ENCODE measurements around the gene KLF13.
A peak's percentile ranks its signal among the peaks of the same experiment; 100 is the strongest.

The KLF13 gene

GRCh38 chr15:31360843-31361763 is 34.5 kb downstream of the KLF13 start:
- peak; percentile 78 for DNase-seq (ENCODE audit: insufficient read length, low spot score)
- peak; percentile 99 for FAIRE-seq

DNA sequence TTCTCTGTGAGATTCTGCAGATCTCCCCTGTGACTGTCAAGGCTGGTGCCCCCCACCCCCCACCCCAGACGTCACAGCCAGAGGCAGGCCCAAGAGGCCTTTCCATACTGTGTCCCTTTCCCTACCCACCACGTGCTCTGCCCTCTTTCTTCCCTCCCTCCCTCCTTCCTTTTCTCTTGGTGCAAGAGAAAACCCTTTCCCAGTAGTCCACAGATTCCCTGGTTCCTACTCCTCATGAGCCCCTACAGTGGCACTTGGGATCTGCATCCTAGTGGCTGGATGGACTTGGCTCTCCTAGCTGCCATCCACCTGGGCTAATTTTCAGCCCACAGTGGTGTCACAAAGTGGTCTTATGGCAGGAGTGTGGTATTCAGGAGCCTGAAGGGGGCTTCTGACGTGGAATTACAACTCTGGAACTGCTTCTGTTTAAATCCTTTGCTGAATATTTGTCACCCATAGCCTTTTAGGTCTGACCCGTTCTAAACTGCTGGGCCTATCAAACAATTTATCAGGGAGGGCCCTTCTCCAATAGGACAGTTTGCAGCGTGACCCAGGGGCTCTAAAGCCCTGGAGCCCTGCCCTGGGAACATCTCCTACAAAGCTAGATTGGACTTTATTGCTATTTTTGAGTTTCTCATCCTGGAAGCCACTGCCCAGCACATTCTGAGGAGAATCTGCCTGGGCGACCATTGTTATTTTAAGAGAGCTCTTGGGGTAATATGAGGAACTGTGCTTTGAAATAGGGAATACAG is 35.3 kb downstream of the KLF13 start:
- no peak for DNase-seq (ENCODE audit: insufficient read length, low spot score)
- no peak for FAIRE-seq

DNA sequence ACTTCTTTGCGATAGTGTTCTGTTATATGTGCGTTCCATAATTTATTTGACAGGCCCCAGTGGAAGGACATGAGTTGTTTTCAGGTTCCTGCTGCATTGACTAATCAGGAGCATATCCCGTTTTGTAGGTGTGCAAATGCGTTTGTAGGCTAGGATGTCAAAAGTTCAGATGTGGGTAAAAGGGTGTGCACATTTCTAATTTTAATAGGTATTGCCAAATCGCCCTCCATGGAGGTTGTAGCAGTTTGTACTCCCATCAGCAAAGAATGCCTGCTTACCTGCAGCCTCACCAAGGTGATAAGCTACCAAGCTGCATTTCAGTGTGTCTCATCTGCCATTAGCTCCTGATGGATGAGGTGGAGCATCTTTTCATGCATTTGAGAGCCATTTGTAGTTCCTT is 36.3 kb downstream of the KLF13 start:
- DNase-seq (ENCODE audit: insufficient read length, low spot score), result no peak
- peak; percentile 64 for FAIRE-seq

DNA sequence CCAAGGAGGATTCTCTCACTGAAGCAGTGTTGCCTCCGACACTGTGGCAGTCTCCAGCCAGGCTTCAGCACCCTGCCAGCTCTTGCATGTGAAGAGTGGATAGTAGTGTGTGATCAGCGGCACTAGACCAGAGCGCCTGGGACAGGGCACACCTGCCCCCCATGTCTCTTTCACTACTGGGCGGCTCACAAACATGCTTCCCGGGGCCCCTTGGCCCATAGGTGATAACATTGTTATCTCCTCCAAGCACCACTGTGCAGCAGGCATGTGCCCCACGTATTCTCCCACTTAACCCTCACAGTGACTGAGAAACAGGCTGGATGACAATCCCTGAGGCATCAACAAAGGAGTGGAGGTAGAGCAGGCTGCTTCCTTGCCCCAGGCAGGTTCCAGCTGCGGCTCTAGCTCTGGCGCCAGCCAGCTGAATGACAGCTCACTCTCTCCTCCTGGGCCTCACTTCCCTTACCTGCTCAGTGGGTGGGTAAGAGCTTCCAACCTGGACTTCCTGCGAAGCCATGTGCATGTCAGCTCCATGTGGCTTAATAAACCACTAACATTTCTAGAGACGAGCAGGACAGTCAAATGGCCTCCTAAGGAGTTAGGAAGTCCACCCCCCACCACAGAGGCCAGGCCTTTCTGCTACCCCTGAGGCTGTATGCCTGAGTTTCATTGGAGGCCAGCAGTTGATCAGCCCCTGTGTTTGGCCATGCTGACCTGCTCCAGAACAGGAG is 37.8 kb downstream of the KLF13 start:
- peak; percentile 4 for FAIRE-seq
- DNase-seq (ENCODE audit: insufficient read length, low spot score), result no peak

DNA sequence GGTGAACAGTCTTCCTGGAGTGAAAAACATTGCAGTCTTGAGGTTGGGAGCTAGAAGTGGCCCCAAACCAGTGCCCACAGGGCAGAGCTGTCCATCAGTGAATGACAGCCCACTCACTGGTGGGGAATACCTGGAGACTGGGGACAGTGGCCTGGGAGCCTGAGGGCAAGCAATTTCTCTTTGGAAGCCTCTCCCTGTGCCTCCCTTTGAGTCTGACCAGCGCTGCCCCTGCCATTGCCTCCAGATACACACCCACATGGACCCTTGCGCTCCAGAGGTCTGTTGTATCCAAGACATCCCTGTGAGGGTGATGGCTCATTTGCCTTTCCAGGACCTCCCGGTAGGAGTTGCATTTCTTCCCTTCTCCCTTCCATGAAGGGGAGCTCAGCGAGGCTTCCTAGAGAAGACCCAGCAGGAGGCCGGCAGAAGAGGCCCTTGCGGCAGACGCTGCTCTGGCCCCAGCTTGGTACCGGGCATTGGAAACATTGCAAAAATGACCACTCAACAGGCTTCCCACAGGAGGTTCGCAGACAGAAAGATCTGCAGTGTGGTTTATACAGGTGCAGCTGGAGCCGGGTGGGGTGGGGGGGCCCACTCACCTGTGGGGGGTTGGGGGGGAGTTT is 38.5 kb downstream of the KLF13 start:
- FAIRE-seq (peak; percentile 26), DNase-seq (ENCODE audit: insufficient read length, low spot score) (no peak)

DNA sequence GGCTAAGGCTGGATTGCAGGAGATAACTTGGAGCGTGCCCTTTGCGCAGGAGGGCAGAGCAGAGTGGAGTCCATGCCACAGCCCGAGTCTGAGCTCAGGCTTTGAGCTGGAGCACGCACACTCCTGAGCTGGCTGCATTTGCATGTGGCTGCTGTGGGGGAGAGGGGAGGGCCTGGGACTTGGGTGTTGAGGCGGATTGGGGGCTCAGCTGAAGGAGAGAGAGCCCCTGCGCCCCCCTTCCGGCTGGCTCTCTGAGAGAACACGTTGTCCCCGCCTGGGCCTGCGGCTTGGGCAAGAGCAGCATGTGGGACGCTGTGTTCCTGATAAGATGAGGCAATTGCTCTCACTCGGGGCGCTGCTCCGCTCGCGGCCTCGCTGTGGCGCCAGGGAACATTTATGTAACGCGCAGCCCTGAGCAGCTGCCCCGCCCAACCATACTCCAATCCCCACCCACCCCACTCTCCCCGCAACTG is 39.1 kb downstream of the KLF13 start:
- FAIRE-seq, result peak; percentile 88

GRCh38 chr15:31366169-31366734 is 39.6 kb downstream of the KLF13 start:
- FAIRE-seq, result no peak
- no peak for DNase-seq (ENCODE audit: insufficient read length, low spot score)

More for the DNA sequence above, 39.1 kb downstream of the KLF13 start:
- DNase-seq (ENCODE audit: insufficient read length, low spot score), result peak; percentile 63

DNA sequence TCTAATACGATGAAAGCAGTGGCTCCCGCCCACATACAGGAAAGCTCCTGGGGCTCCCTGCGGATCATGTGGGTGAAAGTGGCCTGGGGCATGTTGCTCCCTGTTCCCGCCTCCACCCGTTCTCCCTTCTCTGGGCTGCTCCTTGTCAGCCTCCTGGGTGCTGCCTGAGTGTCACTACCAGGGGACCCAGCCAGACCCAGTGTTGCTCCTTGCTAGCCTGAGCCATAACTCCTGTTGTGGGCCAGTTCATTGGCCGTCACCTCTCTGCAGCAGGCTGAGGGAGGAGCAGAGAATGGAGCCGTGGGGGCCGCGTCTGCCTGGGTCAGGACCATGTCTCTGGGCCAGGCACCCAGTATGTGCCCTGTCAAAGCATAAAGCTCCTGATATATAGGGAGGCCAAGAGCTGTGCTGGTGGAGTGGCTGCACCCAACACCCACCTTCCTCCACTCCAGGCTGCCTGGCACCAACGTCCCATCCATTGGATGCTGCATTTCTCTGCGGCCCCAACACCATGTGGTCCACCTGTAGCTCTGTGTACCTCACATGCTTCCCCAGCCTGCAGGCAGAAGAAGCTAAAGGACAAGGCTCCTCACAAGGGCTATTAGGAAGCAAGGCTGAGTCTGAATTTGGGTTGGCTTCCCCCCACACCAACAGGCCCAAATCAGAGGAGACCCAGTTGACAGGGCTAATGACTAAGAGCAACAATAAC is 40.5 kb downstream of the KLF13 start:
- DNase-seq (ENCODE audit: insufficient read length, low spot score) (no peak), FAIRE-seq (no peak)

DNA sequence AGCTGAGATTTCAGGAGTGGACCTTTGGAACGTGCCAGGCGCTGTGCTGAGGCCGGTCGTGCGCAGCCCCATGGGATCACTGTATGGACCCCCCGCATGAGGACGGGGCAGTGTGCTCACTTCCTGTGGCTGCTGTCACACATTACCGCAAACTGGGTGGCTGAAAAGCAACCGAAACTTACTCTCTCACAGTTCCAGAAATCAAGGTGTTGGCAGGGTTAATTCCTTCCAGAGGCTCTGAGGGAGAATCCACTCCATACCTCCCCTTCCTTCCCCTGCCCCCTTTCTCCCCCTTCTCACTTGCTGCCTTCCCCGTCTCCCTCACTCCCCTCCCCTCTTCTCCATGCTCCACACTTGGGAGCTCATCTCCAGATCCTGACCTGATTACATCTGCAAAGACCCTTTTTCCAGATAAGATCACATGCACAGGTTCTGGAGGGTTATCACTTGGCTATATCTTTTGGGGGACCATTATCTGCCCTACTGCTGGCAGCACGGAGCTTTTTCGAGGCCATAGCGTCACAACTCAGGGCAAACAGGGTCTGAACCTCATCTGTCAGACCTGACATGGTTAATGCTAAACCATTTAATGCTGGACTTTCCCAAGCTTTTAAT is 41.2 kb downstream of the KLF13 start:
- peak; percentile 96 for FAIRE-seq
- peak; percentile 77 for DNase-seq (ENCODE audit: insufficient read length, low spot score)

GRCh38 chr15:31369727-31370126 is 43.1 kb downstream of the KLF13 start:
- no peak for DNase-seq (ENCODE audit: insufficient read length, low spot score)
- peak; percentile 35 for FAIRE-seq

GRCh38 chr15:31371520-31372240 is 45.0 kb downstream of the KLF13 start:
- FAIRE-seq, result no peak
- DNase-seq (ENCODE audit: insufficient read length, low spot score), result no peak

GRCh38 chr15:31372635-31373091 is 46.0 kb downstream of the KLF13 start:
- FAIRE-seq (no peak), DNase-seq (ENCODE audit: insufficient read length, low spot score) (no peak)

GRCh38 chr15:31373096-31373865 is 46.6 kb downstream of the KLF13 start:
- FAIRE-seq (no peak), DNase-seq (ENCODE audit: insufficient read length, low spot score) (no peak)

GRCh38 chr15:31373970-31374369 is 47.3 kb downstream of the KLF13 start:
- DNase-seq (ENCODE audit: insufficient read length, low spot score), result no peak
- FAIRE-seq, result no peak

DNA sequence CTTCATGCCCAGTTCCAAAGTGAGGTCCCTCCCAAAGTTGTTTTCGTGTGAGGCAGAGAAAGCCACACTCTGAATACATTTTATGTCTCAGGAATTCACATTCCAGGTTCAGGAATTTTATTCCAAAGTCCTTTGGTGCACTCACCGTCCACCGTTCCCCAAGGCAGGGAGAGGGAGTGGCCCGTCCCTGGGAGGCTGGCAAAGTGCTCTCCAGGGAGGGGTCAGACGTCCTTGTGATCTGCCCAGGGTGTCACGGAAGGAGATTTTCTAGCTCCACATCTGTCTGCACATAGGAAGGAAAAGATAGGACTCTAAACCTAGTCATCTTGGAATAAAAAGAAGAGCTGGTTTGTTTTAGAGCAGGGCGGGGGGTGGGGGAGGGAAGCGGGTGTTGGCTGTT is 47.9 kb downstream of the KLF13 start:
- DNase-seq (ENCODE audit: insufficient read length, low spot score), result no peak
- no peak for FAIRE-seq

GRCh38 chr15:31374986-31375385 is 48.4 kb downstream of the KLF13 start:
- FAIRE-seq (no peak), DNase-seq (ENCODE audit: insufficient read length, low spot score) (no peak)

GRCh38 chr15:31375772-31376171 is 49.1 kb downstream of the KLF13 start:
- FAIRE-seq (no peak), DNase-seq (ENCODE audit: insufficient read length, low spot score) (no peak)

DNA sequence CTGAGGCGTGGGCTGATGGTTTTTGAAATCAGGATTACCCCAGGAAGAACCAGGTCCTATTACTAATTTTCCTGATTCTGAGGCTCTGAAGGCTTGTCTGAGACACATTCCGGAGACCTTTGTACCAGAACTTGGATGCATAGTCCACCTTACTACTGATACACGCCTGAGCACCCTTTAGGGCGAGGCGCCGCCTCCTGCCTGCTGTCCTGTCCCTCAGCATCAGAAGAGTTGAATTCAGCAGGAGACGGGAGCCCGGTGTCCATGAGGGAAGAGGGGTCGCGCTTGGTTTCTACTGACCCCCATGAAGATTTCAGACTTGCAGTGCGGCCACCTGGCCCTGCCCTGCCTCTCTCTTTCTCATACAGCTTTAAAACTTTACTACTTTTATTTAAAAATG is 49.9 kb downstream of the KLF13 start:
- DNase-seq (ENCODE audit: insufficient read length, low spot score), result no peak
- FAIRE-seq, result no peak

Measured in GM19239 (cell line).